ENCODE results near the gene CENPX.

DNA sequence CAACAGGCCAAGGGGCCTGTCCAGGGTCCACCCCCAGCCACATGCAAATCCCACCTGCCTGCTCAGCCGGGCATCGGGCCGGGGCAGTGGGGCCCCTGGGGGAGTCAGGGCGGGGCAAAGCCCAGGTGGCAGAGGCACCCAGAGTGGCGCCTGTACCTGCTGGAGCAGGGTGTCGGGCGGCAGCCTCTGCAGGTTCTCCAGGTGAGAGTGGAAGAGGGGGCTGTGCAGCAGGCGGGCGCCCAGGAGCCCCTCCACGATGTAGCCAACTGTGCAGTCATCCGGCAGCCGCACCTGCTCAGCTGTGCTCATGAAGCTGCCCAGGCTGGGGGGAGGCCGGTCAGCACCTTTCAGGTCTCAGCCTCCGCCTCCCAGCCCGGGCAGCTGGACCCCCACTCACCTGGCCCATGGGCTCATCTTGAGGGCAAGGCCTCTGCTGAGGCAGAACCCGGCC is 26.9 kb upstream of the CENPX start:
- TF ChIP-seq, protein P1, sequence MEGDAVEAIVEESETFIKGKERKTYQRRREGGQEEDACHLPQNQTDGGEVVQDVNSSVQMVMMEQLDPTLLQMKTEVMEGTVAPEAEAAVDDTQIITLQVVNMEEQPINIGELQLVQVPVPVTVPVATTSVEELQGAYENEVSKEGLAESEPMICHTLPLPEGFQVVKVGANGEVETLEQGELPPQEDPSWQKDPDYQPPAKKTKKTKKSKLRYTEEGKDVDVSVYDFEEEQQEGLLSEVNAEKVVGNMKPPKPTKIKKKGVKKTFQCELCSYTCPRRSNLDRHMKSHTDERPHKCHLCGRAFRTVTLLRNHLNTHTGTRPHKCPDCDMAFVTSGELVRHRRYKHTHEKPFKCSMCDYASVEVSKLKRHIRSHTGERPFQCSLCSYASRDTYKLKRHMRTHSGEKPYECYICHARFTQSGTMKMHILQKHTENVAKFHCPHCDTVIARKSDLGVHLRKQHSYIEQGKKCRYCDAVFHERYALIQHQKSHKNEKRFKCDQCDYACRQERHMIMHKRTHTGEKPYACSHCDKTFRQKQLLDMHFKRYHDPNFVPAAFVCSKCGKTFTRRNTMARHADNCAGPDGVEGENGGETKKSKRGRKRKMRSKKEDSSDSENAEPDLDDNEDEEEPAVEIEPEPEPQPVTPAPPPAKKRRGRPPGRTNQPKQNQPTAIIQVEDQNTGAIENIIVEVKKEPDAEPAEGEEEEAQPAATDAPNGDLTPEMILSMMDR (IDR thresholded peaks at IDR 0.05) = no peak
- no peak for TF ChIP-seq POLR2A (IDR thresholded peaks at IDR 0.05)

All from esophagus squamous epithelium (tissue), 4 donors.